GM12891 (cell line): ENCODE results near the gene CSAG3.
"Not testable (repeated sequence)": the region's sequence is repeated elsewhere in the genome, so short reads cannot be mapped to it uniquely, and the experiment has no call there.

ENCODE experiments used
- DNase-seq: peaks from one replicate; pipeline ENCODE4 v3.0.0; 2011; ENCODE audit warnings: low spot score; ENCODE audit not compliant: insufficient read length
- FAIRE-seq: peaks from 2 replicates; lab custom pipeline; 2011; peaks lifted over from hg19 to GRCh38; lab: Jason Lieb, UNC
- PAX5 ChIP-seq: IDR thresholded peaks from 2 replicates; pipeline ENCODE4 v1.6.1; 2011; ENCODE audit warnings: low read length, moderate library complexity, mild to moderate bottlenecking; ENCODE audit not compliant: insufficient read depth, severe bottlenecking
- POLR2A ChIP-seq: IDR thresholded peaks from 2 replicates; pipeline ENCODE4 v1.6.1; 2011; ENCODE audit warnings: low read depth, low read length, control low read depth
- POLR2AphosphoS5 ChIP-seq: IDR thresholded peaks from 2 replicates; pipeline ENCODE4 v1.6.1; 2011; ENCODE audit warnings: low read depth, low read length, control low read depth
- POU2F2 ChIP-seq: IDR thresholded peaks from 2 replicates; pipeline ENCODE4 v1.6.1; 2011; ENCODE audit warnings: low read depth, mild to moderate bottlenecking, control low read depth, low read length, moderate library complexity
- SPI1 ChIP-seq: IDR thresholded peaks from 2 replicates; pipeline ENCODE4 v1.6.1; 2011; ENCODE audit warnings: low read depth, low read length, control low read depth
- TAF1 ChIP-seq: IDR thresholded peaks from 2 replicates; pipeline ENCODE4 v1.6.1; 2011; ENCODE audit warnings: low read depth, low read length, control low read depth

The CSAG3 gene

GRCh38 chrX:152766562-152766961, 7.5 kb downstream of the CSAG3 start:
- not testable (repeated sequence) for FAIRE-seq, DNase-seq

DNA sequence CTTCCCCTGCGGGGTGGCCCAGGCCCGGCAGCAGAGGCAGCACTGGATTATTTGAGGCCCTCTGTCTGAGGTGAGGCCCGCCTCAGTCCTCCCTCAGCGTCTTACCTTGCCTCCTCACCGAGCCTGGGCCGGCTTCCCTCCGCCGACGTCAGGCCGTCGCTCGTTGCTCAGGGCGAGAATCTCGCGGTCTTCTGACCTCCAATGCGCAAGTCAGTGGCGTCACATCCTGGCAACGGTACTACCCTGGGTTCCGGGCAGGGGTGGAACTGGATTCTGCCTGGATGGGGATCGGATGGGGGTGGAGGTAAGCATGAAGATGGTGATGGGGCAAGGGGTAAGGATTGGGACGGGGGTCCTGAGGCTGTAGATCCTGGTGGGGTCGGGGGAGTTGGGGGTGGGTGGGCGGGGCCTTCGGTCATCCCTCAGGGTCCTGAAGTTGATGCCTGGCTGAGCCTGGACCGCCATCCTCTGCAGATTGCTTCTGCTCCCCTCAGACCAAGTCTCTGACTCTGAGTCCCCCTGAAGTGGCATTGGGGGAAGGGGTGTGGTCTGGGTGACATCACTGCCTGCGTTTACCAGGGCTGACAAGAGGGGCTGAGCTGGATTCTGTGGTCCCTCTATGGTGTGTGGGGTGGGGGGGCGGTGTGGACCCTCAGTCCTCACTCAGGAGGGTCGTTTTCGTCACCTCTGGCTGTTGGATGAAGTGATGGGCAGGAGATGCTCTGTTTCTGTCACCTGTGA, 10.7 kb downstream of the CSAG3 start, which contains the start of gene MAGEA6:
Gene MAGEA6 (minus strand): TSS at position 141 of the 741 bp plus-strand sequence. CDS start 2,039 bp downstream, outside the sequence.
- FAIRE-seq: peak; percentile 68
- DNase-seq: not testable (repeated sequence)

GRCh38 chrX:152787062-152787461, 28.0 kb downstream of the CSAG3 start:
- peak; percentile 97 for FAIRE-seq
- not testable (repeated sequence) for DNase-seq

GRCh38 chrX:152798945-152799344, 39.9 kb downstream of the CSAG3 start:
- DNase-seq: no peak
- FAIRE-seq: peak; percentile 51
- TF ChIP-seq POU2F2: no peak
- TF ChIP-seq SPI1: no peak

DNA sequence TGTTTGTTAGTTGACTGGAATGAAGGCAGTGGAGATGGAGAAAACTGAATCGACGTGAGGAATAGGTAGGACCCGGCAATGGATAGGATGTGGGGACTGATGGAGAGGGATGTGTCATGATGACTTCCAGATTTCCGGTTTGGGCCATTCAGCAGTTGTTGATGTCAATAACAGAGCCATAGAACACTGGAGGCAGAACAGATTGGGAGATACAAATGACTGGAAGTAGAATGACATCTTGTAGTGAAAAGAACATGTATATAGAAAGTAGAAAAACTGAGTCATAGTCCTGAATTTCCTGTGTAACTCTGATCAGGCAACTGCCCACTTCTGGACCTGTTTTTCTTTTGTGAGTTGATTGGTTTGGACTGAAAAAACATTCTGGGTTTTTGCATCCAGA, 47.0 kb downstream of the CSAG3 start:
- DNase-seq: no peak
- no peak for TF ChIP-seq PAX5
- TF ChIP-seq SPI1: no peak
- no peak for TF ChIP-seq POLR2A
- no peak for TF ChIP-seq POU2F2
- no peak for TF ChIP-seq POLR2AphosphoS5
- TF ChIP-seq TAF1: no peak
- FAIRE-seq: no peak
